Neuronal stem cell (in vitro differentiated cells): ENCODE measurements around the gene ROMO1.

Source experiments
- DNase-seq: peaks from one replicate; pipeline ENCODE4 v3.0.0-alpha.2; 2013; ENCODE audit warnings: low spot score
- H2AFZ ChIP-seq: one replicate; pipeline ENCODE4 v1.6.1; 2013; ENCODE audit warnings: mild to moderate bottlenecking, low read length, inconsistent platforms
- H2AK5ac ChIP-seq: 2 replicates; pipeline ENCODE4 v1.6.1; 2013; ENCODE audit warnings: low read depth, mild to moderate bottlenecking, inconsistent platforms, low read length, moderate library complexity, mixed read lengths
- H2BK120ac ChIP-seq: 2 replicates; pipeline ENCODE4 v1.6.1; 2013; ENCODE audit warnings: low read depth, mild to moderate bottlenecking, inconsistent platforms, low read length, moderate library complexity, mixed read lengths
- H2BK12ac ChIP-seq: one replicate; pipeline ENCODE4 v1.6.1; 2013; ENCODE audit warnings: low read length, inconsistent platforms
- H2BK15ac ChIP-seq: 2 replicates; pipeline ENCODE4 v1.6.1; 2013; ENCODE audit warnings: mild to moderate bottlenecking, low read length, inconsistent platforms, mixed read lengths
- H2BK5ac ChIP-seq: one replicate; pipeline ENCODE4 v1.6.1; 2013; ENCODE audit warnings: inconsistent platforms, mild to moderate bottlenecking, low read length, moderate library complexity
- H3K14ac ChIP-seq: one replicate; pipeline ENCODE4 v1.6.1; 2013; ENCODE audit warnings: low read length, inconsistent platforms
- H3K18ac ChIP-seq: 2 replicates; pipeline ENCODE4 v1.6.1; 2013; ENCODE audit warnings: low read length, inconsistent platforms
- H3K23ac ChIP-seq: 2 replicates; pipeline ENCODE4 v1.6.1; 2013; ENCODE audit warnings: low read depth, mild to moderate bottlenecking, mixed read lengths, low read length, inconsistent platforms; ENCODE audit not compliant: poor library complexity
- H3K27ac ChIP-seq: replicated peaks from 3 replicates; pipeline ENCODE4 v1.5.1; 2013; ENCODE audit warnings: low read length, inconsistent platforms
- H3K27me3 ChIP-seq, 3 experiments: 2 replicates each; pipeline ENCODE4 v1.6.1; 2013; ENCODE audit warnings: low read length in 3 of 3, mild to moderate bottlenecking in 2 of 3, inconsistent platforms in 1 of 3, low read depth in 1 of 3, mixed read lengths in 1 of 3, moderate library complexity in 1 of 3; ENCODE audit not compliant: control insufficient read depth in 3 of 3, insufficient read depth in 3 of 3
- H3K36me3 ChIP-seq, 2 donors: replicated peaks in 1 of 2; 2 replicates each; pipeline ENCODE4 v1.6.1; 2013; ENCODE audit warnings: low read length in 2 of 2; ENCODE audit not compliant: control insufficient read depth in 2 of 2, insufficient read depth in 2 of 2
- H3K4ac ChIP-seq: 2 replicates; pipeline ENCODE4 v1.6.1; 2013; ENCODE audit warnings: inconsistent platforms, mild to moderate bottlenecking, low read length, moderate library complexity
- H3K4me1 ChIP-seq, 2 donors: 1 replicate in 1 of 2; 2 replicates in 1 of 2; pipeline ENCODE4 v1.6.1; 2013; ENCODE audit warnings: low read length in 2 of 2, low read depth in 1 of 2; ENCODE audit not compliant: control insufficient read depth in 2 of 2, insufficient read depth in 1 of 2
- H3K4me2 ChIP-seq: one replicate; pipeline ENCODE4 v1.6.1; 2013; ENCODE audit warnings: mild to moderate bottlenecking, low read length, inconsistent platforms; ENCODE audit not compliant: insufficient read depth, poor library complexity, severe bottlenecking
- H3K4me3 ChIP-seq, 2 donors: 2 replicates each; pipeline ENCODE4 v1.5.1; 2013; ENCODE audit warnings: low read length in 2 of 2, mild to moderate bottlenecking in 2 of 2, inconsistent platforms in 1 of 2, moderate library complexity in 1 of 2
- H3K79me1 ChIP-seq: one replicate; pipeline ENCODE4 v1.6.1; 2013; ENCODE audit warnings: low read depth, mild to moderate bottlenecking, inconsistent platforms, low read length, moderate library complexity
- H3K9ac ChIP-seq: one replicate; pipeline ENCODE4 v1.6.1; 2013; ENCODE audit warnings: mild to moderate bottlenecking, low read depth, low read length, inconsistent platforms; ENCODE audit not compliant: poor library complexity
- H3K9me3 ChIP-seq, 2 donors: replicated peaks in 1 of 2; 2 replicates each; pipeline versions ENCODE3 to v1.6.1; 2013; ENCODE audit warnings: low read length in 2 of 2, mild to moderate bottlenecking in 2 of 2, inconsistent platforms in 1 of 2, low read depth in 1 of 2, mixed read lengths in 1 of 2, moderate library complexity in 1 of 2; ENCODE audit not compliant: control insufficient read depth in 2 of 2, insufficient read depth in 1 of 2
- H4K8ac ChIP-seq: one replicate; pipeline ENCODE4 v1.6.1; 2013; ENCODE audit warnings: low read depth, mild to moderate bottlenecking, inconsistent platforms, low read length, moderate library complexity
- H4K91ac ChIP-seq: one replicate; pipeline ENCODE4 v1.6.1; 2013; ENCODE audit warnings: low read length, low read depth, mild to moderate bottlenecking, inconsistent platforms; ENCODE audit not compliant: poor library complexity
- WGBS, 2 donors: extraction: QIAGEN DNeasy Blood & Tissue Kit; methylation state at CpG; one replicate each; pipeline ENCODE4 v1.1.7; 2013; ENCODE audit warnings: missing lambda C conversion rate in 2 of 2, mixed read lengths in 1 of 2; ENCODE audit not compliant: insufficient read length in 2 of 2, insufficient replicate concordance in 1 of 2; ENCODE audit errors: extremely low coverage in 2 of 2; 5-methylcytosine and 5-hydroxymethylcytosine counted together

The ROMO1 gene

GRCh38 chr20:35690265-35690664, 8.9 kb upstream of the ROMO1 start:
- Histone ChIP-seq H3K36me3 (peaks cover 2 to 29% of the 10 kb centered on the region in 2 donors), H2BK120ac (no peak overlapping the region)
- WGBS, 2 donors: no CpG with 5 or more reads among the region's 4 CpGs

GRCh38 chr20:35695245-35695749, 3.9 kb upstream of the ROMO1 start:
- no peak for DNase-seq
- no peak overlapping the region for H3K4ac ChIP-seq
- H3K36me3 ChIP-seq: peaks cover 0 to 20% of the 10 kb centered on the region in 2 donors
- no peaks in the 10 kb centered on the region for H3K27me3 ChIP-seq
- H3K4me3 ChIP-seq: no peak overlapping the region
- no peak overlapping the region for H2BK12ac ChIP-seq
- no peak overlapping the region for H4K8ac ChIP-seq
- no CpG with 5 or more reads among the region's 2 CpGs for WGBS, 2 donors
- H2AK5ac ChIP-seq: no peak overlapping the region
- no peak overlapping the region for H2BK15ac ChIP-seq
- no peaks in the 10 kb centered on the region for H3K9me3 ChIP-seq
- no peak overlapping the region for H3K4me2 ChIP-seq
- H3K9ac ChIP-seq: no peak overlapping the region
- H4K91ac ChIP-seq: no peak overlapping the region
- no peak overlapping the region for H3K14ac ChIP-seq
- no peak overlapping the region for H3K23ac ChIP-seq
- no peak overlapping the region for H2BK120ac ChIP-seq
- H3K4me1 ChIP-seq: peaks cover 2 to 9% of the 10 kb centered on the region in 2 donors
- no peak overlapping the region for H2BK5ac ChIP-seq
- no peak overlapping the region for H3K27ac ChIP-seq
- no peak overlapping the region for H2AFZ ChIP-seq
- no peak overlapping the region for H3K18ac ChIP-seq
- peaks cover 6% of the 10 kb centered on the region for H3K79me1 ChIP-seq

More at GRCh38 chr20:35690265-35690664, 8.9 kb upstream of the ROMO1 start:
- Histone ChIP-seq H3K27me3 (no peaks in the 10 kb centered on the region), H3K27ac (no peak overlapping the region), H4K91ac (no peak overlapping the region), H2AK5ac (no peak overlapping the region), H4K8ac (no peak overlapping the region), H3K9ac (no peak overlapping the region), H3K79me1 (no peaks in the 10 kb centered on the region), H3K4me3 (no peak overlapping the region), H2BK12ac (no peak overlapping the region), H3K4ac (no peak overlapping the region), H3K9me3 (peaks cover 0 to 9% of the 10 kb centered on the region in 2 donors), H3K4me1 (no peaks in the 10 kb centered on the region), H3K23ac (no peak overlapping the region), H2BK15ac (no peak overlapping the region), H3K4me2 (no peak overlapping the region), H2AFZ (no peak overlapping the region), H3K14ac (no peak overlapping the region), H2BK5ac (no peak overlapping the region), H3K18ac (no peak overlapping the region)
- DNase-seq: no peak

GRCh38 chr20:35695978-35696377, 3.2 kb upstream of the ROMO1 start:
- no peak overlapping the region for H2BK12ac ChIP-seq
- no peaks in the 10 kb centered on the region for H3K27me3 ChIP-seq
- H2BK15ac ChIP-seq: no peak overlapping the region
- no peak overlapping the region for H2BK5ac ChIP-seq
- H4K91ac ChIP-seq: no peak overlapping the region
- H3K4me1 ChIP-seq: peaks cover 5 to 9% of the 10 kb centered on the region in 2 donors
- H4K8ac ChIP-seq: no peak overlapping the region
- no peak overlapping the region for H2AFZ ChIP-seq
- WGBS, 2 donors: no CpG with 5 or more reads among the region's 4 CpGs
- no peak overlapping the region for H2AK5ac ChIP-seq
- H3K14ac ChIP-seq: no peak overlapping the region
- no peak overlapping the region for H3K4me2 ChIP-seq
- no peak overlapping the region for H3K9ac ChIP-seq
- H3K23ac ChIP-seq: no peak overlapping the region
- H3K4me3 ChIP-seq: no peak overlapping the region
- no peak overlapping the region for H2BK120ac ChIP-seq
- H3K18ac ChIP-seq: no peak overlapping the region
- no peak for DNase-seq
- H3K9me3 ChIP-seq: no peaks in the 10 kb centered on the region
- H3K36me3 ChIP-seq: peaks cover 0 to 25% of the 10 kb centered on the region in 2 donors
- H3K27ac ChIP-seq: no peak overlapping the region
- H3K79me1 ChIP-seq: peaks cover 6% of the 10 kb centered on the region
- H3K4ac ChIP-seq: no peak overlapping the region

GRCh38 chr20:35697696-35698297, 1.4 kb upstream of the ROMO1 start:
- Histone ChIP-seq H3K79me1 (peaks cover 8% of the 10 kb centered on the region), H3K18ac (no peak overlapping the region), H3K9ac (no peak overlapping the region), H4K91ac (no peak overlapping the region), H2BK12ac (no peak overlapping the region), H2AFZ (peak overlapping the region; percentile 92), H2BK120ac (no peak overlapping the region), H2BK5ac (no peak overlapping the region), H3K36me3 (peaks cover 6 to 42% of the 10 kb centered on the region in 2 donors), H2AK5ac (no peak overlapping the region), H3K4me2 (peak overlapping the region; percentile 78), H4K8ac (no peak overlapping the region), H3K14ac (no peak overlapping the region), H3K4me1 (peaks cover 5 to 9% of the 10 kb centered on the region in 2 donors), H3K9me3 (no peaks in the 10 kb centered on the region), H3K27me3 (no peaks in the 10 kb centered on the region), H3K4me3 (peak overlapping the region in 1 of 2 donors; percentile 88), H2BK15ac (no peak overlapping the region), H3K4ac (no peak overlapping the region), H3K27ac (no peak overlapping the region), H3K23ac (no peak overlapping the region)
- no CpG with 5 or more reads among the region's 9 CpGs for WGBS, 2 donors
- no peak for DNase-seq
